Measurements from ENCODE around the gene FLG2. TPM values are rescaled to one million over a fixed set of nuclear protein-coding genes. Genes with fewer than 3 reads are reported as not detected.
"Not testable (repeated sequence)": the region's sequence is repeated elsewhere in the genome, so short reads cannot be mapped to it uniquely, and the experiment has no call there.

FLG2 gene
- total RNA-seq, 1 donor from 2014 or later: 0.21 TPM

- DNase-seq: not testable (repeated sequence)
These were observed 47.6 kb downstream of the FLG2 start for GRCh38 chr1:152312169-152312568.

DNA sequence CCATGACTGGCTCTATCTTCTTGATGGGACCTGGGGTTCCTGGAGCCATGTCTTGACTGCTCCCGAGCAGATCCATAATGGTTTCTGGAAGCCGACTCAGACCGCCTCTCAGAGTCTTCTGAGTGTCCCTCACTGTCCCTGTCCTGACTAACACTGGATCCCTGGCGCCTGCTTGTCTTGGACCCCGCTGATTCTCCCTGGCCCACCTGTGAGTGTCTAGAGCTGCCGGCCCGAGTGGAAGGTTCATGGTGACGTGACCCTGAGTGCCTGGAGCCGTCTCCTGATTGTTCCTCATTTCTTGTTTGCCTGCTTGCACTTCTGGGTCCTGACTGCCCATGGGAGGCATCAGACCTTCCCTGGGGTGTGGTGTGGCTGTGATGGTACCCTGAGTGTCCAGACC, 49.9 kb downstream of the FLG2 start:
- no peak for DNase-seq

GRCh38 chr1:152309320-152309901, 50.4 kb downstream of the FLG2 start:
- not testable (repeated sequence) for DNase-seq

GRCh38 chr1:152308758-152309157, 51.0 kb downstream of the FLG2 start:
- DNase-seq: not testable (repeated sequence)

DNA sequence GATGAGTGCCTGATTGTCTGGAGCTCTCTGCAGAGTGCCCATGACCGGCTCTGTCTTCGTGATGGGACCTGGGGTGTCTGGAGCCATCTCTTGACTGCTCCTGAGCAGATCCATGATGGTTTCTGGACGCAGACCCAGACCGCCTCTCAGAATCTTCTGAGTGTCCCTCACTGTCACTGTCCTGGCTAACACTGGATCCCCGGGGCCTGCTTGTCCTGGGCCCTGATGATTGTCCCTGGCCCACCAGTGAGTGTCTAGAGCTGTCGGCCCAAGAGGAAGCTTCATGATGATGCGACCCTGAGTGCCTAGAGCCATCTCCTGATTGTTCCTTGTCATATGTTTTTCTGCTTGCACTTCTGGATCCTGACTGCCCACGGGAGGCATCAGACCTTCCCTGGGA, 51.8 kb downstream of the FLG2 start:
- not testable (repeated sequence) for DNase-seq

DNA sequence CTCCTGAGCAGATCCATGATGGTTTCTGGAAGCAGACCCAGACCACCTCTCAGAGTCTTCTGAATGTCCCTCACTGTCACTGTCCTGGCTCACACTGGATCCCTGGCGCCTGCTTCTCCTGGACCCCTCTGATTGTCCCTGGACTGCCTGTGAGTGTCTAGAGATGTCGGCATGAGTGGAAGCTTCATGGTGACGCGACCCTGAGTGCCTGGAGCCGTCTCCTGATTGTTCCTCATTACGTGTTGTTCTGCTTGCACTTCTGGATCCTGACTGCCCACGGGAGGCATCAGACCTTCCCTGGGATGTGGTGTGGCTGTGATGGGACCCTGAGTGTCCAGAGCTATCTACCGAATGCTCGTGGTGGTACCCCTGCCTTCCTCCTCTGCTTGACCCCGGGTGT, 53.7 kb downstream of the FLG2 start:
- not testable (repeated sequence) for DNase-seq

GRCh38 chr1:152304773-152305172, 55.0 kb downstream of the FLG2 start:
- not testable (repeated sequence) for DNase-seq

DNA sequence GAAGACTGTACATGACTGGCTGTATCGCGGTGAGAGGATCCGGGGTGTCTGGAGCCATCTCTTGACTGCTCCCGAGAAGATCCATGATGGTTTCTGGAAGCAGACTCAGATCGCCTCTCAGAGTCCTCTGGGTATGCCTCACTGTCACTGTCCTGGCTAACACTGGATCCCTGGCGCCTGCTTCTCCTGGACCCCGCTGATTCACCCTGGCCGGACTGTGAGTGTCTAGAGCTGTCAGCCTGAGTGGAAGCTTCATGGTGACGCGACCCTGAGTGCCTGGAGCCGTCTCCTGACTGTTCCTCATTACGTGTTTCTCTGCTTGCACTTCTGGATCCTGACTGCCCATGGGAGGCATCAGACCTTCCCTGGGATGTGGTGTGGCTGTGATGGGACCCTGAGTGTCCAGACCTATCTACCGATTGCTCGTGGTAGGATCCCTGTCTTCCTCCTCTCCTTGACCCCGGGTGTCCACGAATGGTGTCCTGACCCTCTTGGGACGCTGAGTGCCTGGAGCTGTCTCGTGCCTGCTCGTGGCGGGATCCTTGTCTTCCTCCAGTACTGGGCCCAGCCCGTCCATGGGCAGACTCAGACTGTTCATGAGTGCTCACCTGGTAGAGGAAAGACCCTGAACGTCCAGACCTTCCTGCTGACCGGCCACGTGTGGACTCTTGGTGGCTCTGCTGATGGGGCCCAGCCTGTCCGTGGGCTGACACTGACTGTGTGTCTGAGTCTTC, 56.5 kb downstream of the FLG2 start:
- DNase-seq: not testable (repeated sequence)

Small RNA genes lying within 50 kb of the gene (small RNA-seq; reads per million reads assigned to genes)
- gene HMGN3P1 (ENCODE audit: low replicate concordance): not detected

Other genes with a start within 250 kb of the FLG2 start
- not detected for gene TCHH, start 244.6 kb downstream of the FLG2 start, total RNA-seq
- gene RPTN, start 200.8 kb downstream of the FLG2 start, total RNA-seq: not detected
- not detected for gene HRNR, start 135.8 kb downstream of the FLG2 start, total RNA-seq
- 5.9 TPM for gene FLG, start 34.8 kb downstream of the FLG2 start, total RNA-seq
- 26.0 TPM for gene CRNN, start 54.3 kb upstream of the FLG2 start, total RNA-seq
- gene LCE5A, start 150.8 kb upstream of the FLG2 start, total RNA-seq: not detected
- gene CRCT1, start 154.5 kb upstream of the FLG2 start, total RNA-seq: 4.0 TPM
- gene LCE3E, start 206.8 kb upstream of the FLG2 start, total RNA-seq: not detected
- gene LCE3D, start 220.5 kb upstream of the FLG2 start, total RNA-seq: not detected
- not detected for gene LCE3C, start 240.2 kb upstream of the FLG2 start, total RNA-seq

Data from tongue (tissue), 3 donors.